Small intestine (tissue), 7 donors: ENCODE measurements around the gene RARRES2. TPM values are rescaled to one million over a fixed set of nuclear protein-coding genes. Genes with fewer than 3 reads are reported as not detected.

Source experiments
- DNase-seq, 2 donors: peaks; one replicate each; pipeline versions ENCODE4 v3.0.0 to v3.0.0-alpha.2; 2013
- FAIRE-seq: peaks from 2 replicates; lab custom pipeline; 2012; peaks lifted over from hg19 to GRCh38; lab: Jason Lieb, UNC
- H3K27ac ChIP-seq, 3 donors: one replicate each; pipeline ENCODE4 v1.5.1; 2013; ENCODE audit warnings: low read length in 2 of 3, mild to moderate bottlenecking in 2 of 3, control low read depth in 1 of 3, inconsistent platforms in 1 of 3, low read depth in 1 of 3, moderate library complexity in 1 of 3
- H3K27me3 ChIP-seq, 3 donors: one replicate each; pipeline ENCODE4 v1.6.1; 2013; ENCODE audit warnings: low read length in 3 of 3, inconsistent platforms in 1 of 3; ENCODE audit not compliant: control insufficient read depth in 3 of 3, insufficient read depth in 3 of 3
- H3K36me3 ChIP-seq, 3 donors: one replicate each; pipeline ENCODE4 v1.6.1; 2013; ENCODE audit warnings: low read length in 3 of 3, inconsistent platforms in 1 of 3, low read depth in 1 of 3, mild to moderate bottlenecking in 1 of 3, moderate library complexity in 1 of 3; ENCODE audit not compliant: control insufficient read depth in 3 of 3, insufficient read depth in 2 of 3
- H3K4me1 ChIP-seq, 3 donors: one replicate each; pipeline ENCODE4 v1.6.1; 2013; ENCODE audit warnings: low read length in 2 of 3, inconsistent platforms in 1 of 3, low read depth in 1 of 3, mild to moderate bottlenecking in 1 of 3, moderate library complexity in 1 of 3; ENCODE audit not compliant: control insufficient read depth in 3 of 3, insufficient read depth in 2 of 3
- H3K4me3 ChIP-seq, 3 donors: one replicate each; pipeline ENCODE4 v1.5.1; 2013; ENCODE audit warnings: low read length in 3 of 3, control low read depth in 1 of 3, inconsistent platforms in 1 of 3, low read depth in 1 of 3, mild to moderate bottlenecking in 1 of 3, moderate library complexity in 1 of 3
- H3K9me3 ChIP-seq, 2 donors: one replicate each; pipeline ENCODE4 v1.6.1; 2013; ENCODE audit warnings: low read depth in 1 of 2, low read length in 1 of 2; ENCODE audit not compliant: control insufficient read depth in 2 of 2, insufficient read depth in 1 of 2
- WGBS, 3 donors: extraction: QIAGEN DNeasy Blood & Tissue Kit; methylation state at CpG; one replicate each; pipeline ENCODE4 v1.1.7; 2013; 5-methylcytosine and 5-hydroxymethylcytosine counted together
- polyA plus RNA-seq, 4 donors: library from polyadenylated mRNA; stranded (reverse) in 3 of 4; unstranded in 1 of 4; fragments of 200-250 nt in 3 of 4; fragments of 120-200 nt in 1 of 4; gene quantifications; one replicate each; pipeline versions ENCODE4 v1.2.1 to v1.2.3, GENCODE V29; 2013
- donor health status: healthy with polysubstance abuse.
- donor health status: control.
- donor health status: control.
- donor health status: Bipolar disorder and iron deficiency.
- donor health status: healthy.

RARRES2 gene
- polyA plus RNA-seq, 4 donors, result 9.6 to 109 (median 36.9) TPM

DNA sequence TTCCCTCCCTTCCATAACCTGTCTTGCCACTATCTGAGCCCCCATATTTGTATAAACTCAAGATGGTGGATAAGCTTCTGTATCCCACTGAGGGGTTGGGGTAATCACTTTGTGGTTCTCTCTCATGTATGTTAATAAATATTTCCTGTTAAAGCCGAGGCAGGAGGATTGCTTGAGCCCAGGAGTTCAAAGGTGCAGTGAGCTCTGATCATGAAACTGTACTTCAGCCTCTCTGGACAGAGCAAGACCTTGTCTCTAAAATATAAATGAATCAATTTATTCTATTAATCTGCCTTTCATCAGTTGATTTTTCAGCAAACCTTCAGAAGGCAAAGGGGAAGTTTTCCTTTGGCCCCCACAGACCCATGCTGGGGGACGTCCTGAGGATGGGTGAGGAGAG, 1.8 kb upstream of the RARRES2 start:
- Histone ChIP-seq H3K36me3 (peaks cover 0 to 17% (median 0%) of the 10 kb centered on the region in 3 donors), H3K4me1 (peaks cover 0 to 17% (median 2%) of the 10 kb centered on the region in 3 donors), H3K4me3 (no peak overlapping the region), H3K27ac (no peak overlapping the region), H3K9me3 (peaks cover 0 to 8% of the 10 kb centered on the region in 2 donors), H3K27me3 (peaks cover 0 to 8% (median 3%) of the 10 kb centered on the region in 3 donors)
- DNase-seq (no peak), FAIRE-seq (no peak)
- 49 to 73% (median 53%) methylated on average over 2 of the region's 2 CpGs for WGBS, 3 donors

DNA sequence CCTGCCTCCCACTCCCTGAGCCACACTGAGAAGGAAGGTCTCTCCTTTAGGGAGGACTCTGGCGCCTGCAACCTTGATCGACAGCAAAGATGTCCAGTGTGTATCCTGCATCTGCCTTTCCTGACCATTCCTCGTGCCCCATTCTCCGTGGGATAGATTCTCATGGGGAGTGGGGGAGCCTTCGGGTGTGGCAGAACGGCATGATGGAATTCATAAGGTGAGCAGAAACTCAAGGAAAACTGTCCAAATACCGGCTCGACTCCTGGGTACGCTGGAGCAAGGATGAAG, 636 bp upstream of the RARRES2 start:
- FAIRE-seq, result no peak

DNA sequence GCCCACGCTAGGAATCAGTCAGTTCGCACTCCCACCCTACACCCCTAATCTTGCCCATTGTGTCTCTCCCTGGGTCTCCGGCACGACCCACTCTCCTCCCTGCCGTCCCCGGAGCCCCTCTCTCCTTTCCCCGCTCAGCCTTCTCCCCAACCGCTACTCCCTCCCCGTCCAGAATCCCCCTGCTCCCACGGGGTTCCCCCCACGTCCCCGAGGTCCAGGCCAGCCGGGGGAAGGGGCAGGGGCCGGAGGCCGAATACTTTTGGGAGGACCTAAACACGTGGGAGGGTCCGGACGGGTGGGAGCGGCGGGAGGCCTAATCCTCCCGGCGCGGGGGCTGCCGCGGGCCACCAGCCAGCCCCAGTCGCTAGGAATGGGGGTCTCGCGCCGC, 560 bp downstream of the RARRES2 start:
- no peak for FAIRE-seq
- Histone ChIP-seq H3K27ac (peak overlapping the region in 2 of 3 donors; percentile 28 to 78), H3K4me3 (peak overlapping the region; percentile 2 to 51 (median 50)), H3K9me3 (peaks cover 0 to 4% of the 10 kb centered on the region in 2 donors), H3K27me3 (peaks cover 0 to 8% (median 3%) of the 10 kb centered on the region in 3 donors), H3K36me3 (peaks cover 0 to 37% (median 2%) of the 10 kb centered on the region in 3 donors), H3K4me1 (peaks cover 0 to 17% (median 2%) of the 10 kb centered on the region in 3 donors)
- WGBS, 3 donors, result 8 to 37% (median 37%) methylated on average over 22 to 29 of the region's 29 CpGs
- no peak for DNase-seq

More for the DNA sequence above, 636 bp upstream of the RARRES2 start:
- WGBS, 3 donors, result 90 to 94% (median 91%) methylated on average over 9 of the region's 9 CpGs
- no peak for DNase-seq
- Histone ChIP-seq H3K9me3 (peaks cover 0 to 4% of the 10 kb centered on the region in 2 donors), H3K36me3 (peaks cover 0 to 29% (median 2%) of the 10 kb centered on the region in 3 donors), H3K4me3 (no peak overlapping the region), H3K27me3 (peaks cover 0 to 8% (median 3%) of the 10 kb centered on the region in 3 donors), H3K27ac (peak overlapping the region in 1 of 3 donors; percentile 26), H3K4me1 (peaks cover 0 to 17% (median 2%) of the 10 kb centered on the region in 3 donors)

DNA sequence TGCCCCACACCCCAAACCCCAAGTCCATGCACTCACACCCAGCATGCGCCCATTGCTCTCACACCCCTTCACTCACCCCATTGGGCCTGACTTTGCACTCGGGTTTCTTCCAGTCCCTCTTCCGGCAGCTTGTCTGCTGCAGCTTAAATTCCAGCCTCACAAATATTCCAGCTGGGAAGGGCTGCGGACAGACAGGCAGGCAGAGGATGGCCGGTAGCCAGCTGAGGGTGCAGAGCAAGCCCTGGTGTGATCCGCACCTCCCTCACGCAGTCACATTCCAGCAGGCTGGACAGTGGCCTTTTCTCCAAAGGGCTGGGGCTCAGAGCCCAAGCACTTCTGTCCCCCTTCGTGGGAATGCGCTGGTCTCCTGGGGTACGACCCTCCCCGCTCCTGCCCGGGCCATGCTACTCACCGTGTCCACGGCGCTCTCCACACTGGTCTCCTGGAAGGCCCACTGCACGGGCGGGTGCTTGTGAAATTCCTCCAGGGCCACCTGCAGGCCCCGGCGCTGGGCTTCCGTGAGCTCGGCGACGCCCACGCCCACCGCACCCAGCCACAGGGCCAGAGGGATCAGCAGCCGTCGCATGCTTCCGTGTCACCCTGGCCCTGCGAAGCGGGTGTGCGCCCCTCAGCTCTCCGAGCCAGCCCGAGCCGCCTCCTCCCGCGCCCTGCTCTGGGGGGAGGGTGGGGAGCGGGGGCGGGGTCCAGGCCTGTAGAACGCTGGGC, 1.2 kb downstream of the RARRES2 start:
- H3K36me3 ChIP-seq, result peaks cover 0 to 37% (median 2%) of the 10 kb centered on the region in 3 donors
- DNase-seq (peak; percentile 29 to 63), FAIRE-seq (no peak)
- H3K9me3 ChIP-seq, result peaks cover 0 to 4% of the 10 kb centered on the region in 2 donors
- 11 to 20% (median 17%) methylated on average over 30 to 39 of the region's 39 CpGs for WGBS, 3 donors
- peaks cover 0 to 18% (median 2%) of the 10 kb centered on the region in 3 donors for H3K4me1 ChIP-seq
- H3K27ac ChIP-seq, result peak overlapping the region in 1 of 3 donors; percentile 24
- H3K27me3 ChIP-seq, result peaks cover 0 to 8% (median 3%) of the 10 kb centered on the region in 3 donors
- H3K4me3 ChIP-seq, result peak overlapping the region in 2 of 3 donors; percentile 6 to 50

DNA sequence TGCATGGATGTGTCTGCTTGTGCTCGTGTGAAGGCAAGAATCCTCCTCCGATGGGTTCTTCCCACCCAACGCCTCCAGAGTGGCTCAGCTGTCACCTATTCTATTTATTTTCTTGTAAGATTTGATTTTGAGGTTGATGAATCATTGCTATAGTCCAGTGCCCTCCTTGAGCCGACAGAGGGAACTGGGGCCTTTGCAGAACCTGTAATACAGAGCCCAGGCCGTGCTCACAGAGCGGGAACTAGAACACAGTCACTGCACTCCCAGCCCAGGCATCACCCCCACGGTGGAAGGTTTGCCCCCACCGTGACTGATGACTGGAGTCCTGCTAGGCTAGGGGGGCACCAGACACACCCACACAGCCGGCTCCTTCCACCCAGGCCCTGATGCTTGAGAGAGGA, 2.0 kb downstream of the RARRES2 start:
- WGBS, 3 donors, result 58 to 65% (median 60%) methylated on average over 9 of the region's 9 CpGs
- H3K4me1 ChIP-seq, result peaks cover 0 to 22% (median 2%) of the 10 kb centered on the region in 3 donors
- H3K27ac ChIP-seq, result no peak overlapping the region
- H3K9me3 ChIP-seq, result peaks cover 0 to under 1% of the 10 kb centered on the region in 2 donors
- FAIRE-seq, result no peak
- peaks cover 0 to 8% (median 3%) of the 10 kb centered on the region in 3 donors for H3K27me3 ChIP-seq
- DNase-seq, result no peak
- peaks cover 0 to 40% (median 2%) of the 10 kb centered on the region in 3 donors for H3K36me3 ChIP-seq
- H3K4me3 ChIP-seq, result peak overlapping the region in 1 of 3 donors; percentile 50

DNA sequence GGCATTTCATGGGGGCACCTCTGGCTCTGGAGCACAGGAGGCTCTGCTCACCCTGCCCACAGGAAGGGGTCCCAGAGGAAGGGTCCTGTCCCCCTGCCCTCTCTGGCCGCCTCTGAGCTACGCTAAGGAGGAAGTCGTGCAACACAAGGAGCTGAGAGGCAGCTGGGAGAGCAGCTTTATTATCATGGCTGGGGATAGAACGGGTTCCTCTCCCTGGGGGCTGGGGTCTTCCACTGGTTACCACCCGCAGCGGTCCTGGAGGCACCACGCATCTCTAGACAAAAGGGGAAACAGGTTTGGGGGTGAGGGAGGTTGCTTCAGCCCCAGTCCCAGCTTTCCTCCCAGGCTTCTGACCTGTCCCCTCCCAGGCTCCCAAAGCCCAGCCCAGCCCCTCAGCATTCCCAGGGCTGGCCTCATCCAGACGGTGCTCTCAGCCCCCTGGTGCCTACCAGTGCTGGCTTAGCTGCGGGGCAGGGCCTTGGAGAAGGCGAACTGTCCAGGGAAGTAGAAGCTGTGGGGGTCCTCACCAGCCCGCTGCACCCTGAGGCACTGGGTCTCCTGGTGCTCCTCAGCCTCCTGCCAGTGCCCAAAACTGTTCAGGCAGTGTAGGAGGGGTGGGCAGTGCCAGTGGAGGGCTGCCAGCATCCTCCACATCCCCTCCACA, 3.1 kb downstream of the RARRES2 start:
- no peak for FAIRE-seq
- DNase-seq, result no peak
- peaks cover 0 to 22% (median 2%) of the 10 kb centered on the region in 3 donors for H3K4me1 ChIP-seq
- peak overlapping the region in 1 of 3 donors; percentile 17 for H3K27ac ChIP-seq
- peaks cover 0 to 49% (median 2%) of the 10 kb centered on the region in 3 donors for H3K36me3 ChIP-seq
- no peaks in the 10 kb centered on the region for H3K9me3 ChIP-seq
- H3K4me3 ChIP-seq, result no peak overlapping the region
- WGBS, 3 donors, result 80 to 89% (median 83%) methylated on average over 10 to 11 of the region's 11 CpGs
- H3K27me3 ChIP-seq, result peaks cover 0 to 8% (median 0%) of the 10 kb centered on the region in 3 donors

DNA sequence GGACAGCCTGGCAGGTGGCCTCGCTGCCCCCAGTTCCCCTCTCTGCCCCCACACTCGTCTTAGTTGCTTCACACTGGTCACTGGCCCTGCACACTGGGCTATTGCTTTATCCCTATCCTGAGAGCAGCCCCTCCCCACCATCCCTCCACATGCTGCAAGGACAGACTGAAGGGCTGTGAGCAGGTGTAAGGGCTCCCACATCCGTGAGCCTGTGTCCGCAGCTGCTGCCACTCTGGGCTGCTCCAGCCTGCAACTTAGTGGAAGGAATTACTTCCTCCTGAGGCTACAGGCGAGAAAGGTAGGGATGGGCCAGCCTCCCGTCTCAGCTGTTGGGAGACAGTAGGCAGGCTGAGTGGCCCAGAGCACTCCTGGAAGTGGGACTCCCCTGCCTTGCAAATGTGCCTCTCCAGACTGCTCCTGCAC, 3.8 kb downstream of the RARRES2 start:
- no peak overlapping the region for H3K4me3 ChIP-seq
- no peak for FAIRE-seq
- H3K27me3 ChIP-seq, result peaks cover 0 to 8% (median 0%) of the 10 kb centered on the region in 3 donors
- peaks cover 0 to 56% (median 2%) of the 10 kb centered on the region in 3 donors for H3K36me3 ChIP-seq
- H3K4me1 ChIP-seq, result peaks cover 0 to 20% (median 2%) of the 10 kb centered on the region in 3 donors
- no peak overlapping the region for H3K27ac ChIP-seq
- 46 to 75% (median 72%) methylated on average over 5 to 6 of the region's 6 CpGs for WGBS, 3 donors
- H3K9me3 ChIP-seq, result no peaks in the 10 kb centered on the region
- DNase-seq, result no peak

DNA sequence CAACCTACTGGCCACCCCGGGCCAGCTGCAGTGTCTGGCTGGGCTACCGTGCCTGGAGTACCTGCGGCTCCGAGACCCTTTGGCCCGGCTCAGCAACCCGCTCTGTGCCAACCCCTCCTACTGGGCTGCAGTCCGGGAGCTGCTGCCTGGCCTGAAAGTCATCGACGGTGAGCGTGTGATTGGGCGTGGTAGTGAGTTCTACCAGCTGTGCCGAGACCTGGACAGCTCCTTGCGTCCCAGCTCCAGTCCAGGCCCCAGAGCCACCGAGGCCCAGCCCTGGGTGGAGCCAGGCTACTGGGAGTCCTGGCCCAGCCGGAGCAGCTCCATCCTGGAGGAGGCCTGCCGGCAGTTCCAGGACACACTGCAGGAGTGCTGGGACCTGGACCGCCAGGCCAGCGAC, 4.2 kb downstream of the RARRES2 start:
- H3K9me3 ChIP-seq, result no peaks in the 10 kb centered on the region
- WGBS, 3 donors, result 84 to 90% (median 87%) methylated on average over 17 to 18 of the region's 18 CpGs
- no peak overlapping the region for H3K4me3 ChIP-seq
- H3K36me3 ChIP-seq, result peaks cover 0 to 58% (median 2%) of the 10 kb centered on the region in 3 donors
- no peak overlapping the region for H3K27ac ChIP-seq
- H3K27me3 ChIP-seq, result peaks cover 0 to 8% (median 0%) of the 10 kb centered on the region in 3 donors
- no peak for FAIRE-seq
- peaks cover 0 to 18% (median 2%) of the 10 kb centered on the region in 3 donors for H3K4me1 ChIP-seq
- DNase-seq, result no peak
